Suppressor macrophage treated with lipopolysaccharide for 1 hour (primary cell): ENCODE measurements around the gene AGBL4.
A peak's percentile ranks its signal among the peaks of the same experiment; 100 is the strongest.

ENCODE experiments used
- DNase-seq, 3 donors: peaks; one replicate each; pipeline ENCODE4 v3.0.0-alpha.2; 2020 to 2022

AGBL4 gene

DNA sequence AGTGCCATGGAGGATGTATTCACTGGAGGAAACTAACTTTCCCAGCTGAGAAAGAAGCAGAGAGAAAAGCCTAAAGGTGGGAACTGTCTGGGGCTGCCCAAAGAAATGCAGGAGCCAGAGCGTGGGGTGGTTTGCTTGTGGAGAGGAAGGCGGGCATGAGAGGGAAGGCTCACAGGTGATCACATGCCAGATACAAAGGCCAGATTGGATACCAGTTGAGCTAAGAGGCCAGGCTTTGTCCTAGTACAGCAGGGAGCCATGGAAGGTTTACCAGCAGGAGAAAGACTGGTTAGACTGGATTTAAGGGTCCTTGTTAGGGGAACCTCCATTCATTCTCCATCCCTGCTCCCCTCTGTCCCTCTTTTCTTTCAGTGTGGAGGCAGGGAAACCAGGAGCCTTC, 1313.4 kb downstream of the AGBL4 start:
- no peak for DNase-seq

DNA sequence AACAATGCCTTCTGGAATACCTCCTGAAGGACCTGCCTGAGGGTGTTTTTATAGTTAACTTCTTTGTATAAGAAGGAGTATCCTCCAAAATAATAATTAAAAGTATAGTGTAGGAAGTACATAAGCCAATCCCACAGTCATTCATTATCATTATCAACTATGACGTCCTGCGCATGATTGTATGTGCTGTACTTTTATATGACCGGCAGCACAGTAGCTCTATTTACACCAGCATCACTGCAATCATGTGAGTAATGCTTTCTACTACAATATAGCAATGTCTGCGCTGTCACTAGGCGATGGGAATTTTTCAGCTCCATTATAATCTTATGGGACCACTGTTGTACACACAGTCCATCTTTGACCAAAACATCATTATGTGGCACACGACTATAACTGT, 1319.0 kb downstream of the AGBL4 start:
- no peak for DNase-seq

- DNase-seq: no peak
Measured at GRCh38 chr1:48701445-48701844, 1322.3 kb downstream of the AGBL4 start.

DNA sequence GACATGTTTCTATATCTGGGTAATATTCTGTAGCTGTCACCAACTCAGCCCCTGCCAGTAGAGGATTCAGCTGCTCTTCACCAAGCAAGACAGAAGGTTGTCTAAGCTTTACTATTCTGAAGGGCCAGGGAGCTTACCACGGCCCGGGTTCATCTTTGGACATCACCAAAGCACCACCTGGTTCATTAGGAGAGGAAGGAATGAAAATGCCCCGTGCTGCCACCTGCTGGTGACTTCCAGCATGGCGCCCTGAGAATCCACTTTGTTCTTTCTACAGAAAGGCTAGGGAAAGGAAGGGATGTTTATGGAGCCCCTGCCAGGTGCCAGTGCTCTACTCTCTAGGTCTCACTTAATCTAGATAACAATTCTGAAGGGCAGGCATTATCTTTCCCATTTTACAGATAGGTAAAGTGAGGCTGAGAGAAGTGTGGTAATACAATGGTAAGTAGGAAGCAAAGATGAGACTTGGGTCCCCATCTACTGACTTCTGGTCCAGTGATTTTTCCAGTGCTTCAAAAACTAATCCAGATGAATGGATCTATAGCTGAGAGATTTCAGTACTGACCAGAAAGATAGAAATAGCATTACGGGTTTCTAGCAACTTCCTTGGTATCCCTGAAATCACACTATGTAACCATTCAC, 1326.6 kb downstream of the AGBL4 start:
- peak; percentile 62 to 73 (median 70) for DNase-seq

DNA sequence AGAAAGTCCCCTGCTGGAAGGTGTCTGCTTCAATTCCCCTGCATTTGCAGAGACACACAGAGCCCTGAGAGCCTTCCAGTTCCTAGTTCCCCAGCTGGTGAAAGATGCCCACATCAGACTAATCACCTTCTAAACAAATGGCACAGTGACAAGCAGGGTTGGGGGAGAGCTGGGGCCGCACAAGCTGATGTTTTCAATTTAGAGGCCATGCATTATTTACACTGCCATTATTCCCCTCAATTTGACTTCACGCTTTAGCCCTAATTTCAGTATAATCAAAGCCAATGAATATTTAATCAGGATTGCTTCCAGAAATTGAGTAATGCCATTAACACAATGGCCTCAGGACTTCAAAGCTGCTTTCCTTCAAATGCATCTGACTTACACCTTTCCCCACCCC, 1328.6 kb downstream of the AGBL4 start:
- no peak for DNase-seq

DNA sequence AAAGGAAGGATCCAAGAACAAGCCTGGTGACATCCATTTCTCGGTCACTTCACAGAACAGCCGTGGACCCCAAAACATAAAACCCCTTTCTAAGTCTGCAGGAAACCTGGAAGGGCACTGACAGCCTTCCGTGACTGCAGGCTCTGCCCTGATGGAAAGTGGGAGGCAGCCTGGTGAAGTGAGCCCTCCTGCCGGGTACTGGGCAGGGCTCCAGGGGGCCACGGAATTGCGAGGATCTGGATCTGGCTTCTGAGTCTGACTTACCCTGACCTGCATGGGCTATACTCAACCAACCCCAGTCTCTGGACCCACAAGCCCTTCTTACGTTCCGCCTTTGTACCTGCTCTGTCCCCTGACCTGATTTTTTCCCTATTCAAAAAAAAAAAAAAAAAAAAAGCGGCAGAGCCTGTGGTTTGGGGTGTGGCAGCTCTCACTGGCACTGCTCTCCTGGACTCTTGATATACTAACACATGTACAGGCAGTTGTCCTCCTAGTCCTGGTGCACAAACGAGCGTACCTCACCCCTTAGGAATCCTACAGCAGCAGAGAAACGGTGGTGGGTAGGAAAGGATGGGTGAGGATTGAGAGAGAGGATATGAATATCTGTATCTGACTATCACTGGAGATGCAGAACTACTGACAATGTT, 1330.0 kb downstream of the AGBL4 start:
- no peak for DNase-seq

DNA sequence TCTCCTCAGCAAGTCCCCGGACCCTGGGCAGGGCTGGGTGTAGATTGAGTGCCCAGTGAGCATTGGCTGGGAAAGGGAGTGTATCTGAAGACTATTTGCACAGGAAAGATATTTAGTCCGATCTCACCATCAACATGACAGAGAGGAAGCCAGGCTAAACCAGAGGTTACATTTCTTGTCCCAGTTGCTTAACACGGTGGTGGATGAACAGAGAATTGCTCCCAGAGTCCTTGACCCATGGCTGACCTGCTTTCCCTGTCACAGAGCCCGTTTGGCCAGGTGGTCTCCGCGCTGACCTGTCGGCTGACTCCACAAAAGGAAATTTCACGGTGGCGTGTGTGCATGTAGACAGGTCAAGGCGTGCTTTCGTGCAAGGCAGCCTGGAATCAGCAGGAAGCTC, 1330.6 kb downstream of the AGBL4 start:
- DNase-seq: no peak

- no peak for DNase-seq
Measured at GRCh38 chr1:48692235-48692634, 1331.5 kb downstream of the AGBL4 start.

DNA sequence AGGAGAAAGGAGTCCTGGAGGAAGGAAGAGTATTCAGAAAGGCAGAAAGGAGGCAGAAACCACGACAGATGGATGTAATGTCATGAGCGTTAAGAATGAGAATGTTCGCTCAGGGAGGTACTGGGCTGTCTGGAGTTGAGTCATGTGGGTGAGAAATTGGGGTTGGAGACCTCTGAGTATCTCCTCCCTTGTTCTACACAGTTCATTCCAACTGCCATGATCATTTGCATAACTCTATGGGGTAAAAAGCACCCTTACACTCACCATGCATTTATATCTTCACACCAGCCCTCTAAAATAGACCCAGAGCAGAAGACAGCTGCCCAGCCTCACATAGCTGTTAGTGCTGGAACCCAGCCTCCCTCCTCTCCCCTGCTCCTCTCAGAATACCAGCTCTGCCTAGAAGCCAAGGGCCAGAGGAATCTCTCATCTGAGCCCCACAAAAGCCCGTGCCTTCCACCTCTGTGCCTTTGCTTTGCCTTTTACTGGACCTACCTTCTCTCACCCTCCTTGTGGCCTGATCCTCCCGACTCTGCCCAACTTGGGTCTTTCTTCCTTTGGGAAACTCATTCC, 1332.2 kb downstream of the AGBL4 start:
- DNase-seq: no peak

DNA sequence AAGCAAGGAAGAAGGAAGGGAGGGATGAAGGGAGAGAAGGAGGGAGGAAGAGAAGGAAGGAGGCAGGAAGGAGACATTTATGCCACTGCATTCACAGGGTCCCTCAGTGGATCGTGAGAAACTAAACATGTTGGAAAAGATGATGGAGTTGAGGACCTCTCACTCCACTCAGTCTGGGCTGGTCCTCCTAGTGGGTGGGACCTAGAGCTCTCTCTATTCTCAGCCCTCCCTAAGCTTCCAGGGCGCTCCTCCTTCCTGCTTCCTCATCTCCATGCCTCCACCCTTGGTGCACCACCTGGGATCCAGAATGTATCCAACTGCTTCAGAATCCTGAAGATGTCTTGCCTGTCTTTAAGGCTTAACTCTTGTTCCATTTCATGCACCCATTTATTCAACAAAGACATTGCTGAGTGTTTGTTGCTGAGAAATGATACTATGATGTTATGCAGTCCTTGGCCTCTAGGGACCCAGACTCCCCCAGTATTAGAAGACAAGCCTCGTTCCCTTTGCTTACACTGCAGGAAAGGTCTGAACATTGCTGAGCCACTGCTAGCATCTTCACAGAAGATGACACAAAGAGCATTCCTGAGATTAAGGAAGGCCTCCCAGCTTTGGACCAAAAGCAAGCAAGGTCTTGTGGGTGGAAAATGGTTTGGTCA, 1335.5 kb downstream of the AGBL4 start:
- DNase-seq: peak in 2 of 3 donors; percentile 8 to 17

- DNase-seq: no peak
Measured at GRCh38 chr1:48687282-48688045, 1336.3 kb downstream of the AGBL4 start.

DNA sequence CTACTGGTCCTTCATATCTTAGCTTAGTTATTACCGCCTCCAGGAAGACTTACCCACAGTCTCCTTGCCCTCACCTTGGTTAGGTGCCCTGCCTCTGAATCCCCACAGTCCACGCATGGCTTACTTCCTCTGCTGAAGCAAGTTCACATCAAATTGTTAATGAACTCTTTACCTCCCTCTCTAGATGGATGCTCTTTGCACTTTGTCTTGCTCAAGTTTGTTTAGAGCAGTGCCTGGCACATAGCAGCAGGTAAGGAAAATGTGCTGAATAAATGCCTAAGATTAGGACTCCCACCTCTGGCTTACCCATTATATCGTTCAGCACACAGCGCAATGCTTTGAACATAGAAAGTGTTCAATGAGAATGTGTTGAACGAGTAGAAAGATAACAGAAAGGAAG, 1337.6 kb downstream of the AGBL4 start:
- DNase-seq: no peak

DNA sequence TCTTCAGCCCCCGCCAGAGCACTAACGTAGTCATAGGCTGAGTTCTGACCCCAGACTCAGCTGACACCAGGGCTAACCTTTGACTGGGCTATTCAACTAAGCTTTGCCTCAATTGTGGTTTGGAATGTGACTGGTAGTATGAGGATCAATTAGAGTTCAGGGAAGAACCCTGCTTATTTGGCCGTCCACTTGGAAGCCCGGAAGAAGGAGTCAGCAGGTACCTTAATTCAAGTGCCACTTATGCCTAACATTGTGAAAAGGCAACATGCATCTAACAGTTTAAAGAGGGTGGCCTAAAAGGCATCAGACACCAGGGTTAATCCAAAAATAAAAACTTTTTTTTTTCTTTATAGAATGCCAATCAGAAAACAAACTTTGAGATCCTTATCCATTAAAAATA, 1339.4 kb downstream of the AGBL4 start:
- DNase-seq: no peak

- DNase-seq: no peak
Measured at GRCh38 chr1:48683839-48684238, 1339.9 kb downstream of the AGBL4 start.

DNA sequence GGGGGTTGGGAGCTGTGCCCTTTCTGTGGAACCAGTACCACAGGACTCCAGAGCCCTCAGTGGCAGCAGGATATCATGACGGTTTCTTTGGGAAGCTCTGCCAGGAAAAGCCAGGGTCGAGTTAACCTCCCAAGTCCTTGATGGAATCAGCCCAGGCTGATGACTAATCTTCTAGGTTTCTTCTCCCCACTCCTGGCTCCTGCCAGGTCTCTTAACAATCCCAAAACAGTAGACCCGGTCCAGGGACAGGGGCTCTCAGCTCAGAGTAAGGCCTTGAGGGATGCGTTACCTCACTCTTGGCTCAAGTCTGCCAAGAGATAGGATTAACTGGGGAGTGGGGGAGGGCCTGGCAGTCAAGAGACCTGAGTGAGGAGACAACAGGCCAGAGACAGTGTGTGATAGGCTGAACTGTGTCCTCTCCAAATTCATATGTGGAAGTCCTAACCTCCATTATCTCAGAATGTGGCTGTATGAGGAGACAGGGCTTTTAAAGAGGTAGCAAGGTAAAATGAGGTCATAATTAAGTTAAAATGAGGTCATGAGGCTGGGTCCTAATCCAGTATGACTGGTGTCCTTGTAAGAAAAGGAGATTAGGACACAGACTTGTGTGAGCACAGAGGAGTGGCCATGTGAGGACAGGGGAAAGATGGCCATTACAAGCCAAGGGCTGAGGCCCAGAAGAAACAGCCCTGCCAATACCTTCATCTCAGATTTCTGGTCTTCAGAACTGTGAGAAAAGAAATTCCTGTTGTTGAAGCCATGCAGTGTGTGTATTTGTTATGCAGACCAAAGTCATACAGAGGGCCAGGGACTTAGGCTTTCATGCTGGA, 1342.1 kb downstream of the AGBL4 start:
- DNase-seq: no peak

DNA sequence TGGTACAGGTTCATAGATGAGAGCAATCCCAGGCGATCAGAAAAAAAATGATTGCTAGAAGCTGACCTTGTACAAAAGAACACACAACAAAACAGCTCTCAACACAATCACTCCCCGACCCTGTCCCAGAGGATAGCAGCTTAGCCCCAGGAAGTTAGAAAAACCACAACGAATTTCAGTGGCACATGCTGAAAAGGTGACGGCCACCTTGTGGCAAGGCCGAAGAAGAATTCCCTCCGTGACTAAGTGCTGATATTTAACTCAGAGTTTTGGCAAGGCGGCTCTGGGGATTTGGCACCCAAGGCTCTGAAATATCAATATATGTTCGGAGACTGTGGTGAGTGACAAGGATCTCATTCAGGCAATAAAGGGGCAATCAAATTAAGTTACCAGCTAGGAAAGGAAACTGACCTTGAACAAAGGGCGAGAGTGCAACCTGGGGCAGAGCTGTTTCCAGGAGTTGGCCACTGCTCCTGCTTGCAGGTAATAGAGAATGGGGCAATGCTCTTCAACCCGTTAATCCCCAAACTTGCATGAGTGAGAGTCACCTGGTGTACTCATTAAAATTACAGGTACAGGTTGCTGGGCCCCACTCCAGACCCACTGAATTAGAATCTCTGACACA, 1343.2 kb downstream of the AGBL4 start:
- no peak for DNase-seq

- DNase-seq: no peak
Measured at GRCh38 chr1:48679859-48680258, 1343.9 kb downstream of the AGBL4 start.

DNA sequence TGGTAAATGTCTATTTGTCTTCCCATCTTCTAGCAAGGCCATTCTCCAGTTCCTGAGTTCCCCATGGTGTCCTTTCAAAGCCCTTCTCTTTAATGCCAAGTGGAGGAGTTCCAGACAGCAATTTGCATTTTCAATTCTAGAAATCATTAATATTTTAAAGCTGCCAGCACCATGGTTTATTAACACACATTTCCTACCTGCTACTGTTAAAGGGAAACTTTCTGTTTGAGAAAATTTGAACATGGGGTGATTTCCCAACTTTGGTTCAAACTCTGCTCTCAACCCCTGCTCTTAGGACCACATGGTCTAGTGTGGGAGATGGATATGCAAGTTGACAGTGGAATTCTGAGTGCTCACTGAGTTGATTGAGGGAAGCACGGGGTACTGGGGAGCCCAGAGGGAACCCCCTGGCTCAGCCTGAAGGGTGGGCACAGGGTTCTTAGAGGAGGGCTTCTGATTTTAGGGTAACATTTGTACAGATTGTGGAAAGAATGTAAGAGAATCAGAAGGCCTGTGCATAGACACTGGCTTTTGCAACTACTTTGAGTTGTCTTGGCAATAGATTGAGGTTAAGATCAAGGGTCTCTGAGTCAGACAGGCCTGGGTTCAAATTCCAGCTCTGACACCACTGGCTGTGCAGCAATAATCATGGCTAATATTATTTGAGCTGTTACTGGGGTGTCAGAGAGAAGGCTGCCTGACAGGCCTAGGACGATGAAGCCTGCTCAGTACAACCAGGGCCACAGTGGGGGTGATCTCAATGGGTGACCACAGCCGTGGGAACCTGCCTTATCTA, 1344.8 kb downstream of the AGBL4 start:
- no peak for DNase-seq

DNA sequence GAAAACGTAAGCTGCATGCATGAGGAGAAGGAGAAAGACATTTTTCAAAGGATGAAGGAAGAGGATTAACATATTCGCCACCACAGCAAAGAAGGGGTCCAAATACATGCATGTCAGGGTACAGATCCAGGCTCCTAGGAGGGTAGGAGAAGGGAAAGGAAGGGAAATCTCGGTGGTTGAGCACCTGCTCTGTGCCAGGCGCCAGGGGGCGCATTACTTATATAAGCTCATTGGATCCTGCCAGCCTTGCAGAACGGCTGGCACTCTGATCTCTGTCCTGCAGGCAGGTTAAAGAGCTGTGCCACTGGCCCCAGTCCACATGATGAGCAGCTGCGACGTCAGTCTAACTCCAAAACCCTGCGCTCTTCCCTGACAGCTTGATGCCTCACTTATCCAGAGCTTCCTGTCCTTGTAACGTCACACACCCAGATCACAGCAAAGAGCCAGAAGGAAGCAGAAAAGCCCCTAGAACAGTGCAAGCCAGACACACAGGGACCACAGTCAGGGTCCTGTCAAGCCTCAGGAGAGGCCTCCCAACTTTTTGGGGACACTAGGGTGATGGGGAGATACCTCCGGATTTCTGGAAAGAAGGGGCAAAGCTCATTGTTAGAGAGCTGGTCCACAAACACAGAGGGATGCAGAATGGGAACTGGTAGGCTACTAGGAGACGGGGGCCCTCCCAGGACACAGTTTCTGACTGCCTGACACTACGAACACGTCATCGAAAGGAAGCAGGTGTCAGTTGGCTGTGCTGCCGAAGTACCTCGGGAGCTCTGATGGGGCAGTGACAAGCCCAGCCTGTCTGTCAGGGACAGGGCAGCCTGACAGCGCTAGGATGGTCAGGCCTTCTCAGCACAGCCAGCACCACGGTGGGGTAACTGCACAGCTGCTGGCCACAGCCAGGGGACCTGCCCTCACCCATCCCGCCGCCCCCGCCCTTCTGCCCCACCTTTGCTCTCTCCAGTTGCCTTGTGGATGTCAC, 1346.2 kb downstream of the AGBL4 start:
- DNase-seq: peak; percentile 74 to 90 (median 86)

GRCh38 chr1:48676822-48677221, 1346.9 kb downstream of the AGBL4 start:
- no peak for DNase-seq
